PFSK-1 (cell line): ENCODE measurements around the gene AGPAT4.

Experiments used
- FOXP2 ChIP-seq: optimal IDR thresholded peaks from 2 replicates; pipeline ENCODE3; 2011; ENCODE audit warnings: borderline replicate concordance, control low read depth, inconsistent platforms; ENCODE audit not compliant: insufficient read depth; ENCODE audit errors: extremely low read length, extremely low read depth
- POLR2AphosphoS5 ChIP-seq: IDR thresholded peaks from 2 replicates; pipeline ENCODE4 v1.6.1; 2012; ENCODE audit warnings: low read depth, mild to moderate bottlenecking, control low read depth, low read length, moderate library complexity
- SIN3A ChIP-seq: IDR thresholded peaks from 2 replicates; pipeline ENCODE4 v1.6.1; 2012; ENCODE audit warnings: mild to moderate bottlenecking, low read length, moderate library complexity, borderline replicate concordance; ENCODE audit not compliant: insufficient read depth
- TAF1 ChIP-seq: IDR thresholded peaks from 2 replicates; pipeline ENCODE4 v1.6.1; 2012; ENCODE audit warnings: low read length, control low read depth, borderline replicate concordance; ENCODE audit not compliant: insufficient read depth
- TF ChIP-seq, protein P1 (sequence below), 2 experiments: IDR thresholded peaks; 2 replicates each; pipeline versions ENCODE4 v1.6.1 to v1.8.0; 2011 to 2012; ENCODE audit warnings: low read depth in 2 of 2, low read length in 2 of 2, control low read depth in 1 of 2, inconsistent platforms in 1 of 2, mild to moderate bottlenecking in 1 of 2, moderate library complexity in 1 of 2; ENCODE audit not compliant: insufficient read depth in 1 of 2

Gene AGPAT4

DNA sequence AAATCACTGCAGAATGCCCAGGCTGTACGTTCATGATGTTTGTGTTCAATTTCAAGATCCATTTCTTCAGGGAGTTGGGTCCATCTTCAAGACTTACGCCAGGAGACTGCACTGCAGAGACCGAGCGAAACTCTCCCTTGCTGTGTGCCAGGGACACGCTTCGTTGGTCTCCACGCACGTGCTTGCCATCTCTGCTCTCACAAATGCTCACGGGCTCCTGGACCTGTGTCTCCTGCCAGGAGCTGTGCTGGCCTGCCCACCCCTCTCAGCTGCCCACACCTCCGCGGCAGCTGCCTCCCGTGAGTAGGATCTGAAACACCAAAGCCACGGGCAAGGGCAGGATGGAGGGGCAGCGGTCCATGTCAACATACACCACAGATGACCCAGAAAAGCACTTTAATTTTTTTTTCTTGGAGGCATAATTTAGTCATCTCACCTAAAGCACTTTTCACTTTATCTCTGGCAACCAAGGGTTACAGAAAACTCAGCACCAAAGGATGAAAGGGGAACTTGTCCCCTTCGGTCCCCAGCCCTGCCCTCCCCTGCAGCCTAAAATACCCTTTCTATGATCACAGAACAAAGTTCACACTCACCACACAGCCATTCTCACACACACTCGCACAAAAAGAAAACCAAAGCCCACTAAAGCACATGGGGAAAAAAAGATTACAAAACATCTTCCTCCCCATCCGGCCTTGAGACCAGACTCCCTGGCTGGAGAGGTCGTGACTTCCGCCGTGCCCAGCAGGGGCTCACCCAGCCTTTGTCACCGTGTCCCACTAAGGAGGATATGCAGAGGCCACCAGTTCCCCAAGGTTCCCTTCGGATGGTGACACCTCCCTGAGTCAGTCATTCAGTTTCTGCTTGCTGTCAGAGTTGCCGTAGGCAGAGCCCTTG, 137.9 kb downstream of the AGPAT4 start:
- no peak for TF ChIP-seq POLR2AphosphoS5
- TF ChIP-seq FOXP2: no peak
- TF ChIP-seq TAF1: no peak
- TF ChIP-seq, protein P1, sequence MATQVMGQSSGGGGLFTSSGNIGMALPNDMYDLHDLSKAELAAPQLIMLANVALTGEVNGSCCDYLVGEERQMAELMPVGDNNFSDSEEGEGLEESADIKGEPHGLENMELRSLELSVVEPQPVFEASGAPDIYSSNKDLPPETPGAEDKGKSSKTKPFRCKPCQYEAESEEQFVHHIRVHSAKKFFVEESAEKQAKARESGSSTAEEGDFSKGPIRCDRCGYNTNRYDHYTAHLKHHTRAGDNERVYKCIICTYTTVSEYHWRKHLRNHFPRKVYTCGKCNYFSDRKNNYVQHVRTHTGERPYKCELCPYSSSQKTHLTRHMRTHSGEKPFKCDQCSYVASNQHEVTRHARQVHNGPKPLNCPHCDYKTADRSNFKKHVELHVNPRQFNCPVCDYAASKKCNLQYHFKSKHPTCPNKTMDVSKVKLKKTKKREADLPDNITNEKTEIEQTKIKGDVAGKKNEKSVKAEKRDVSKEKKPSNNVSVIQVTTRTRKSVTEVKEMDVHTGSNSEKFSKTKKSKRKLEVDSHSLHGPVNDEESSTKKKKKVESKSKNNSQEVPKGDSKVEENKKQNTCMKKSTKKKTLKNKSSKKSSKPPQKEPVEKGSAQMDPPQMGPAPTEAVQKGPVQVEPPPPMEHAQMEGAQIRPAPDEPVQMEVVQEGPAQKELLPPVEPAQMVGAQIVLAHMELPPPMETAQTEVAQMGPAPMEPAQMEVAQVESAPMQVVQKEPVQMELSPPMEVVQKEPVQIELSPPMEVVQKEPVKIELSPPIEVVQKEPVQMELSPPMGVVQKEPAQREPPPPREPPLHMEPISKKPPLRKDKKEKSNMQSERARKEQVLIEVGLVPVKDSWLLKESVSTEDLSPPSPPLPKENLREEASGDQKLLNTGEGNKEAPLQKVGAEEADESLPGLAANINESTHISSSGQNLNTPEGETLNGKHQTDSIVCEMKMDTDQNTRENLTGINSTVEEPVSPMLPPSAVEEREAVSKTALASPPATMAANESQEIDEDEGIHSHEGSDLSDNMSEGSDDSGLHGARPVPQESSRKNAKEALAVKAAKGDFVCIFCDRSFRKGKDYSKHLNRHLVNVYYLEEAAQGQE (IDR thresholded peaks at IDR 0.05; ENCODE audit: insufficient read depth in 1 of 2, low read depth in 2 of 2, low read length in 2 of 2): no peak
- TF ChIP-seq SIN3A: no peak

DNA sequence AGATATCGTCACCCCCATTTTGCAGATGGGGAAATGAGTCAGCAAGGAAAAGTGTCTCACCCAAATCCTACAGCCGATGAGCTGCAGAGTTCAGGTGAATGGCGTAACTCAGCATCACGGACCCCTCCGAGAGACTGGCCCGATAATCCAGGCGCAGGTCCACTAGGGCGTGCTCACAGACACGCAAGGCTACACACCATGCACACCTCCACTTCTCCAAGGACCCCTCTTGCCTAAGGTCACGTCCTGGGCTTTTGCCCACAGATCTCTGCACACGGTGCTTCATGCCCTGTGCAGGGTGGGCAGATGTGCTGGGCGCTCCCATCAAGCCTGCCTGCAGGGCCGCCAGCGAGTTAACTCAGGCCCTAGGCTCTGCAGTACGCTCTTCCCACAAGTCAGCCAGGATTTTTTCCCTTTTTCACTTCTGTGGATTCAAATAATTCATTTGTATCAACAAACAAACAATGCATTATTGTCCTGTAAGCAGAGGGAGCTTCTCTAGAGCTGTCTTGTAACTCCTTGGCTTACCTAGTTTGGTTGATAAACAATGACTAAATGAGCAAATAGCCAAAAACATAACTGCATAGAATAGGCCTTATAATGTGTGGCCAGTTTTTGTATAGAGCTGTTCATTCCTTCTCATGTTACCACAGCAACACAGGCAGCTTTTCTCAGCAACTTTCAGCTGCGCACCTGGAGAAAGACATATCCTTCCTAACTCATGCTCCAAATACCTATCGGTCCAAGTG, 139.1 kb downstream of the AGPAT4 start:
- TF ChIP-seq POLR2AphosphoS5 (no peak), FOXP2 (no peak), TAF1 (no peak), SIN3A (no peak)
- TF ChIP-seq, protein P1 (IDR thresholded peaks at IDR 0.05; ENCODE audit: insufficient read depth in 1 of 2, low read depth in 2 of 2, low read length in 2 of 2): no peak

DNA sequence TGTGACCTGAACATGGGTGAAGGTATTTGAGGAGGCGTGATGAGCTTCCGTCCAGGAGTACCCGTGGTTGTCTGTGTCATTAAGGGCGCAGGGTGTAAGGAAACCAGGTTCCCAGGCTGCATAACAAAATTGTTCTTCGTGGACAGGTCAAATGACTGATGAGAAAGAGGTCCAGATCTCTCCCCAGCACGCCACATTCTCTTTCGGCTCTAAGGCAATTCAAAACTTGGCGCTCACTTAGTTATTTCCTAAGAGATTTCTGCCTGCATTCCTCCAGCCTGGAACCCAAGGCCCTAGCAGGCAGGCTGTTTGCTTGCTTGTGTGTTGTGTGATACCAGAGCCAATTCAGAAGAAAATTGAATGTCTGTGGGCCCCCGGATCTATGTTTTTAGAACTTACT, 139.9 kb downstream of the AGPAT4 start:
- TF ChIP-seq FOXP2 (no peak), SIN3A (no peak), POLR2AphosphoS5 (no peak)
- TF ChIP-seq, protein P1 (IDR thresholded peaks at IDR 0.05; ENCODE audit: insufficient read depth in 1 of 2, low read depth in 2 of 2, low read length in 2 of 2): no peak

DNA sequence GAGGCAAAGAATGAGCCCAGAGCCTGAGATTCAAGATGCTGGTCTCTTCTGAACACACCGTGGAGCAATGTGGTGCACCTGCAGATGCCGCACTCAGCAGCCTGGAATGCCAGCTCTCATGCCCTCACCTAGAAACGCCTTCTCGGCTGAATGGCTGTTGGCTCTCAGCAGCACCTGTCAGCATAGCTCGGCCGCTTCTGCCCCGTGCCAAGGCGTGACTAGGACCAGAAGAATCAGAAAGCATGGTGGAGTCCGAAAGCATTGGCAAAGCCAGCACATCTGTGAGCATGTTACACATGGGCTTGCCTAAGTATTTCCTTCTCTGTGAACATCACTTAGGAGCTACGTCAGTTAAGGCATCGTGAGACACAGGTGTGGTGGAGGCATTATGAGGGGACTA, 141.5 kb downstream of the AGPAT4 start:
- no peak for TF ChIP-seq SIN3A
- no peak for TF ChIP-seq TAF1
- TF ChIP-seq FOXP2: no peak
- TF ChIP-seq POLR2AphosphoS5: no peak
- TF ChIP-seq, protein P1 (IDR thresholded peaks at IDR 0.05; ENCODE audit: insufficient read depth in 1 of 2, low read depth in 2 of 2, low read length in 2 of 2): no peak
